ENCODE results near the gene CSMD2. TPM values are rescaled to one million over a fixed set of nuclear protein-coding genes. Genes with fewer than 3 reads are reported as not detected.

Gene CSMD2
- total RNA-seq, 1 experiment from 2014 or later, result 0.22 TPM

DNA sequence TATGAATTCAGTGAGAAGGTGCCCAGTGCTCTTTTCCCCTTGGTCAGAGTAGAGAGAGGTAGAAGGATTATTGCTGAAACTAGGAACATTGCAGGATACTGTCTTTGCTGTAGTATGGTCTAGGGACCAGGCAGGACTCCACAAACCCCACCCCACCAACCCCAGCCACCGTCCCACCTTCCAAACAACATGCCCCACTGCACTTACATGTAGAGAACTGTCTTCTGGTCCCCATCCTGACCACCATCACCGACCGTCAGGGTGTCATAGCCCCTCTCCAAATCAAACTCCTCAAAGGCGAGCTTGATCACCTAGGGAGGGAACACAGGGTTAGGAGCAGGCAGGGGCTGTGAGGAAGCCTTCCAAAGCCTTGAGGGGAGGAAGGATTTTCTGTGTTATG is 372.8 kb downstream of the CSMD2 start:
- no peak overlapping the region for H3K27ac ChIP-seq (ENCODE audit: low read depth, low read length)
- H3K36me3 ChIP-seq (ENCODE audit: control insufficient read depth in 1 of 2, insufficient read depth in 2 of 2, low read length in 2 of 2), result no peaks in the 10 kb centered on the region
- H2AFZ ChIP-seq (ENCODE audit: low read depth, low read length, poor library complexity, severe bottlenecking), result no peak overlapping the region
- no peaks in the 10 kb centered on the region for H3K4me1 ChIP-seq (ENCODE audit: control insufficient read depth in 1 of 2, insufficient read depth in 2 of 2, low read length in 2 of 2)
- H3K79me2 ChIP-seq (ENCODE audit: insufficient read depth, low read length), result no peaks in the 10 kb centered on the region
- ChIA-PET CTCF (no interaction called here), RAD21 (ENCODE audit: low non-redundant PET in 1 of 2, low total read pairs in 2 of 2, uncharacterized antibody in 2 of 2, unreplicated experiment in 2 of 2) (no interaction called here), POLR2A (no interaction called here)
- ATAC-seq (no peak), DNase-seq (ENCODE audit: low read depth, low spot score) (no peak)
- no peak overlapping the region for H3K4me2 ChIP-seq (ENCODE audit: low read length)
- H4K20me1 ChIP-seq (ENCODE audit: insufficient read depth), result no peaks in the 10 kb centered on the region
- intact Hi-C loops (cut with micrococcal nuclease), result no loop called here
- H3K4me3 ChIP-seq (replicated peaks in 1 of 2; ENCODE audit: low read depth in 1 of 2, low read length in 2 of 2), result no peak overlapping the region
- H3K27me3 ChIP-seq (ENCODE audit: insufficient read depth, low read length), result 0 out of 2 replicates have a peak, but pooled peaks cover 3% of the 10 kb centered on the region
- BruUV-seq (replicated peaks), result no TSS peak
- H3K9ac ChIP-seq (ENCODE audit: low read length), result no peak overlapping the region
- H3K9me3 ChIP-seq (ENCODE audit: control insufficient read depth in 1 of 2, insufficient read depth in 1 of 2, low read depth in 1 of 2, low read length in 2 of 2), result no peaks in the 10 kb centered on the region; a peak in 1 of 4 replicates
- TF ChIP-seq RAD21 (IDR thresholded peaks at IDR 0.05; ENCODE audit: low read depth), result no peak
- TF ChIP-seq, protein P1, sequence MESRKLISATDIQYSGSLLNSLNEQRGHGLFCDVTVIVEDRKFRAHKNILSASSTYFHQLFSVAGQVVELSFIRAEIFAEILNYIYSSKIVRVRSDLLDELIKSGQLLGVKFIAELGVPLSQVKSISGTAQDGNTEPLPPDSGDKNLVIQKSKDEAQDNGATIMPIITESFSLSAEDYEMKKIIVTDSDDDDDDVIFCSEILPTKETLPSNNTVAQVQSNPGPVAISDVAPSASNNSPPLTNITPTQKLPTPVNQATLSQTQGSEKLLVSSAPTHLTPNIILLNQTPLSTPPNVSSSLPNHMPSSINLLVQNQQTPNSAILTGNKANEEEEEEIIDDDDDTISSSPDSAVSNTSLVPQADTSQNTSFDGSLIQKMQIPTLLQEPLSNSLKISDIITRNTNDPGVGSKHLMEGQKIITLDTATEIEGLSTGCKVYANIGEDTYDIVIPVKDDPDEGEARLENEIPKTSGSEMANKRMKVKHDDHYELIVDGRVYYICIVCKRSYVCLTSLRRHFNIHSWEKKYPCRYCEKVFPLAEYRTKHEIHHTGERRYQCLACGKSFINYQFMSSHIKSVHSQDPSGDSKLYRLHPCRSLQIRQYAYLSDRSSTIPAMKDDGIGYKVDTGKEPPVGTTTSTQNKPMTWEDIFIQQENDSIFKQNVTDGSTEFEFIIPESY (IDR thresholded peaks at IDR 0.05; ENCODE audit: extremely low read depth, insufficient replicate concordance, low read length), result no peak
- TF ChIP-seq, protein P2, sequence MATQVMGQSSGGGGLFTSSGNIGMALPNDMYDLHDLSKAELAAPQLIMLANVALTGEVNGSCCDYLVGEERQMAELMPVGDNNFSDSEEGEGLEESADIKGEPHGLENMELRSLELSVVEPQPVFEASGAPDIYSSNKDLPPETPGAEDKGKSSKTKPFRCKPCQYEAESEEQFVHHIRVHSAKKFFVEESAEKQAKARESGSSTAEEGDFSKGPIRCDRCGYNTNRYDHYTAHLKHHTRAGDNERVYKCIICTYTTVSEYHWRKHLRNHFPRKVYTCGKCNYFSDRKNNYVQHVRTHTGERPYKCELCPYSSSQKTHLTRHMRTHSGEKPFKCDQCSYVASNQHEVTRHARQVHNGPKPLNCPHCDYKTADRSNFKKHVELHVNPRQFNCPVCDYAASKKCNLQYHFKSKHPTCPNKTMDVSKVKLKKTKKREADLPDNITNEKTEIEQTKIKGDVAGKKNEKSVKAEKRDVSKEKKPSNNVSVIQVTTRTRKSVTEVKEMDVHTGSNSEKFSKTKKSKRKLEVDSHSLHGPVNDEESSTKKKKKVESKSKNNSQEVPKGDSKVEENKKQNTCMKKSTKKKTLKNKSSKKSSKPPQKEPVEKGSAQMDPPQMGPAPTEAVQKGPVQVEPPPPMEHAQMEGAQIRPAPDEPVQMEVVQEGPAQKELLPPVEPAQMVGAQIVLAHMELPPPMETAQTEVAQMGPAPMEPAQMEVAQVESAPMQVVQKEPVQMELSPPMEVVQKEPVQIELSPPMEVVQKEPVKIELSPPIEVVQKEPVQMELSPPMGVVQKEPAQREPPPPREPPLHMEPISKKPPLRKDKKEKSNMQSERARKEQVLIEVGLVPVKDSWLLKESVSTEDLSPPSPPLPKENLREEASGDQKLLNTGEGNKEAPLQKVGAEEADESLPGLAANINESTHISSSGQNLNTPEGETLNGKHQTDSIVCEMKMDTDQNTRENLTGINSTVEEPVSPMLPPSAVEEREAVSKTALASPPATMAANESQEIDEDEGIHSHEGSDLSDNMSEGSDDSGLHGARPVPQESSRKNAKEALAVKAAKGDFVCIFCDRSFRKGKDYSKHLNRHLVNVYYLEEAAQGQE (IDR thresholded peaks at IDR 0.05; ENCODE audit: low read depth), result no peak
- H3K9me2 ChIP-seq (ENCODE audit: insufficient read depth), result no peaks in the 10 kb centered on the region
